Esophagus muscularis mucosa (tissue), 4 donors: ENCODE results near the gene CKAP2. TPM values are rescaled to one million over a fixed set of nuclear protein-coding genes. Genes with fewer than 3 reads are reported as not detected.
"Not testable (repeated sequence)": the region's sequence is repeated elsewhere in the genome, so short reads cannot be mapped to it uniquely, and the experiment has no call there.

Source experiments
- DNase-seq: peaks from one replicate; pipeline ENCODE4 v3.0.0-alpha.2; 2017; ENCODE audit errors: extremely low spot score
- H3K27ac ChIP-seq, 4 donors: fragments of 200-600 bp; sonication (generic); replicated peaks in 1 of 4; 1 replicate in 3 of 4; 2 replicates in 1 of 4; pipeline ENCODE4 v1.5.1; 2016 to 2019; ENCODE audit warnings: mild to moderate bottlenecking in 1 of 4
- H3K27me3 ChIP-seq, 4 donors: fragments of 200-600 bp; sonication (generic); one replicate each; pipeline versions ENCODE4 v1.5.1 to v1.6.0; 2016 to 2019
- H3K36me3 ChIP-seq, 4 donors: fragments of 200-600 bp; sonication (generic); one replicate each; pipeline ENCODE4 v1.5.1; 2016 to 2019
- H3K4me1 ChIP-seq, 4 donors: fragments of 200-600 bp; sonication (generic); one replicate each; pipeline ENCODE4 v1.5.1; 2016 to 2019
- H3K4me3 ChIP-seq, 4 donors: fragments of 200-600 bp; sonication (generic); 1 replicate in 2 of 4; 2 replicates in 2 of 4; pipeline ENCODE4 v1.5.1; 2016 to 2019; ENCODE audit warnings: mild to moderate bottlenecking in 4 of 4, moderate library complexity in 1 of 4
- H3K9me3 ChIP-seq, 4 donors: fragments of 200-600 bp; sonication (generic); 1 replicate in 3 of 4; 2 replicates in 1 of 4; pipeline ENCODE4 v1.5.1; 2016 to 2019
- CTCF ChIP-seq, 3 experiments: fragments of 200-600 bp in 2 of 3; fragments of 450-650 bp in 1 of 3; sonication (generic) in 2 of 3; IDR thresholded peaks; one replicate each; pipeline ENCODE4 v1.5.1; 2017 to 2019; ENCODE audit warnings: antibody characterized with exemption in 3 of 3, mild to moderate bottlenecking in 2 of 3, moderate library complexity in 1 of 3
- EP300 ChIP-seq: sonication (generic); formaldehyde crosslinking; IDR thresholded peaks from one replicate; pipeline ENCODE4 v1.6.1; 2017; ENCODE audit warnings: antibody characterized with exemption
- POLR2A ChIP-seq: fragments of 450-650 bp; IDR thresholded peaks from one replicate; pipeline ENCODE4 v1.6.1; 2017; ENCODE audit warnings: antibody characterized with exemption, moderate library complexity, mild to moderate bottlenecking, low read depth
- POLR2AphosphoS5 ChIP-seq, 2 donors: sonication (generic); formaldehyde crosslinking; IDR thresholded peaks; one replicate each; pipeline ENCODE4 v1.6.1; 2017; ENCODE audit warnings: antibody characterized with exemption in 2 of 2
- WGBS: methylation state at CpG from one replicate; pipeline ENCODE4 v1.1.5; 2018; 5-methylcytosine and 5-hydroxymethylcytosine counted together
- intact Hi-C: fragments of 100-400 bp; cut with DNase I; formaldehyde crosslinking; loops from one replicate; pipeline ENCODE4 v1.15.1; 2023
- total RNA-seq, 4 donors: library from RNA; depleted of rRNA; stranded (reverse); fragments of >200 nt; gene quantifications; one replicate each; pipeline versions ENCODE4 v1.1.0 to v1.2.1, GENCODE V29; 2016

The CKAP2 gene
- total RNA-seq, 4 donors from 2014 or later = 2.1 to 5.5 (median 4.4) TPM

GRCh38 chr13:52459668-52460067 lies 4.4 kb downstream of the CKAP2 start:
- Histone ChIP-seq H3K4me3 (no peak overlapping the region), H3K27me3 (no peaks in the 10 kb centered on the region), H3K36me3 (peaks cover 0 to 18% (median 8%) of the 10 kb centered on the region in 4 donors), H3K27ac (no peak overlapping the region), H3K4me1 (peaks cover 7 to 12% (median 9%) of the 10 kb centered on the region in 4 donors), H3K9me3 (no peaks in the 10 kb centered on the region)
- no peak for DNase-seq
- intact Hi-C loops = loop anchor here (10.0 kb wide), 1 partner anchor 195 kb away; the partner anchor contains the start of gene SUGT1
- 77% methylated on average over 6 of the region's 6 CpGs for WGBS
- TF ChIP-seq EP300 = no peak
- TF ChIP-seq POLR2AphosphoS5 (IDR thresholded peaks at IDR 0.05) = no peak
- TF ChIP-seq CTCF (IDR thresholded peaks at IDR 0.05) = no peak
- TF ChIP-seq POLR2A = no peak

- WGBS = 84% methylated on average over 3 of the region's 3 CpGs
- no peaks in the 10 kb centered on the region for H3K9me3 ChIP-seq
- H3K36me3 ChIP-seq = peaks cover 0 to 22% (median 9%) of the 10 kb centered on the region in 4 donors
- no peaks in the 10 kb centered on the region for H3K27me3 ChIP-seq
- no peak for DNase-seq
- no peak overlapping the region for H3K4me3 ChIP-seq
- TF ChIP-seq EP300 = no peak
- intact Hi-C loops = no loop called here
- no peak overlapping the region for H3K27ac ChIP-seq
- H3K4me1 ChIP-seq = peaks cover 4 to 6% (median 4%) of the 10 kb centered on the region in 4 donors
Observed at GRCh38 chr13:52461265-52461664, 6.0 kb downstream of the CKAP2 start.

GRCh38 chr13:52463526-52463925 lies 8.2 kb downstream of the CKAP2 start:
- no peak overlapping the region for H3K27ac ChIP-seq
- no peaks in the 10 kb centered on the region for H3K9me3 ChIP-seq
- H3K4me1 ChIP-seq = no peaks in the 10 kb centered on the region
- WGBS = 86% methylated on average over 4 of the region's 4 CpGs
- H3K27me3 ChIP-seq = no peaks in the 10 kb centered on the region
- peaks cover 0 to 24% (median 9%) of the 10 kb centered on the region in 4 donors for H3K36me3 ChIP-seq
- no peak for TF ChIP-seq POLR2AphosphoS5 (IDR thresholded peaks at IDR 0.05)
- no peak for TF ChIP-seq POLR2A
- no peak for TF ChIP-seq EP300
- TF ChIP-seq CTCF (IDR thresholded peaks at IDR 0.05) = no peak
- no peak overlapping the region for H3K4me3 ChIP-seq
- intact Hi-C loops = no loop called here
- DNase-seq = no peak

GRCh38 chr13:52468487-52468886 lies 13.2 kb downstream of the CKAP2 start:
- H3K4me1 ChIP-seq, DNase-seq, H3K27me3 ChIP-seq, H3K9me3 ChIP-seq, H3K36me3 ChIP-seq, intact Hi-C loops, H3K27ac ChIP-seq, H3K4me3 ChIP-seq: not testable (repeated sequence)
- WGBS = 88% methylated on average over 2 of the region's 2 CpGs

- DNase-seq = not testable (repeated sequence)
Observed at GRCh38 chr13:52480677-52481428, 25.6 kb downstream of the CKAP2 start.

GRCh38 chr13:52487078-52487477 lies 31.8 kb downstream of the CKAP2 start:
- 94% methylated on average over 2 of the region's 2 CpGs for WGBS
- H3K4me3 ChIP-seq, H3K36me3 ChIP-seq, H3K27ac ChIP-seq, H3K27me3 ChIP-seq, DNase-seq, H3K9me3 ChIP-seq, intact Hi-C loops, H3K4me1 ChIP-seq: not testable (repeated sequence)

More at GRCh38 chr13:52480677-52481428, 25.6 kb downstream of the CKAP2 start:
- H3K4me1 ChIP-seq, intact Hi-C loops, H3K9me3 ChIP-seq, H3K36me3 ChIP-seq, H3K4me3 ChIP-seq, H3K27me3 ChIP-seq, H3K27ac ChIP-seq: not testable (repeated sequence)
- WGBS = 71% methylated on average over 5 of the region's 7 CpGs

- WGBS = no CpG with 5 or more reads among the region's 22 CpGs
- H3K4me1 ChIP-seq, H3K27me3 ChIP-seq, H3K4me3 ChIP-seq, intact Hi-C loops, H3K9me3 ChIP-seq, DNase-seq, H3K36me3 ChIP-seq, H3K27ac ChIP-seq: not testable (repeated sequence)
Observed at GRCh38 chr13:52488763-52489162, 33.5 kb downstream of the CKAP2 start.

GRCh38 chr13:52491015-52491414 lies 35.7 kb downstream of the CKAP2 start:
- H3K27ac ChIP-seq, intact Hi-C loops, H3K9me3 ChIP-seq, H3K36me3 ChIP-seq, H3K4me1 ChIP-seq, DNase-seq, H3K27me3 ChIP-seq, H3K4me3 ChIP-seq: not testable (repeated sequence)
- 90% methylated on average over 2 of the region's 5 CpGs for WGBS

GRCh38 chr13:52494241-52494640 lies 39.0 kb downstream of the CKAP2 start:
- H3K27ac ChIP-seq, H3K27me3 ChIP-seq, H3K9me3 ChIP-seq, H3K4me1 ChIP-seq, H3K4me3 ChIP-seq, intact Hi-C loops, H3K36me3 ChIP-seq, DNase-seq: not testable (repeated sequence)
- 65% methylated on average over 5 of the region's 5 CpGs for WGBS

- WGBS = 100% methylated on average over 2 of the region's 3 CpGs
- H3K27me3 ChIP-seq, intact Hi-C loops, H3K4me1 ChIP-seq, H3K4me3 ChIP-seq, H3K36me3 ChIP-seq, H3K9me3 ChIP-seq, DNase-seq, H3K27ac ChIP-seq: not testable (repeated sequence)
Observed at GRCh38 chr13:52497979-52498378, 42.7 kb downstream of the CKAP2 start.
